Embryonic facial prominence (tissue), 1 donor: ENCODE data around the gene FITM2.
"Not testable (repeated sequence)": the region's sequence is repeated elsewhere in the genome, so short reads cannot be mapped to it uniquely, and the experiment has no call there.

Source experiments
- DNase-seq: peaks from one replicate; pipeline ENCODE4 v3.0.0-alpha.2; 2016; ENCODE audit errors: extremely low spot score

The FITM2 gene, protein sequence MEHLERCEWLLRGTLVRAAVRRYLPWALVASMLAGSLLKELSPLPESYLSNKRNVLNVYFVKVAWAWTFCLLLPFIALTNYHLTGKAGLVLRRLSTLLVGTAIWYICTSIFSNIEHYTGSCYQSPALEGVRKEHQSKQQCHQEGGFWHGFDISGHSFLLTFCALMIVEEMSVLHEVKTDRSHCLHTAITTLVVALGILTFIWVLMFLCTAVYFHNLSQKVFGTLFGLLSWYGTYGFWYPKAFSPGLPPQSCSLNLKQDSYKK

GRCh38 chr20:44310664-44311639 is at the start of gene FITM2:
Gene FITM2 (minus strand): TSS chr20:44311202. CDS start chr20:44311148, 54 bp downstream.
- peak; percentile 89 for DNase-seq

DNA sequence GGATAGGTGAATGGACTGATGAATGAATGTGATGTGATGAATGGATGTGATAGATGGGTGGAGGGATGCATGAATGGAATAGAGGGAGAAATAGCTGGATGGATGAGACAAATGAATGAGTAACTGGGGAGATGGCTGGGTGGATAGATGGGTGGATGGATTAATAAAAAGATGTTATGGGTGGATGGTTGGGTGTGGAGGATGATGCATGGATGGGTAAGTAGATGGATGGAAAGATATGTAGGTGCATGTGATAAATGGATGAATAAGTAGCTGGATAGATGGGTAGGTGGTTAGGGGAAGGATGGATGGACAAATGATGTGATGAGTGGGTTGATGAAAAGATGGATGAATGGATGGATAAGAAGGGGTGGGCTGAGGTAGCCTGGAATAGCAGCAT is 49.2 kb upstream of the FITM2 start:
- DNase-seq: no peak

DNA sequence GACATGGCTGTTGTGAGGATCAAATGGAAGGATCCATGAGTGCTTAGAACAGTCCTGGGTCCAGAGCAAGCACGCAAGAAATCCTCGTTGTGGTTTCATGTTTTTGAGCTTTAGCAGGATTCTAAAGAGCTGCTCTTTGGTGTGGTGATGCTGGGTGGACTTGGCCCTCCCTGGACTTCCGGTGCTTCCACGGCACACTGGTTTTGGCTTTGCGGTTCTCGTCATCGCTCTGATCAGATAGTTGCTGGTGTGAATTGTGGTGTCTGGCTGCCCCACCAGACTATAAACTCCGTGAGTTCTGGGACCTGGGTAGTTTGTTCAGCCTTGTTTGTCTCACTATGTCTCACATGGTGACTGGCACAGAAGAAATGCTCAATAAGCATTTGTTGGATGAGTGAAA is 47.8 kb upstream of the FITM2 start:
- DNase-seq: no peak

DNA sequence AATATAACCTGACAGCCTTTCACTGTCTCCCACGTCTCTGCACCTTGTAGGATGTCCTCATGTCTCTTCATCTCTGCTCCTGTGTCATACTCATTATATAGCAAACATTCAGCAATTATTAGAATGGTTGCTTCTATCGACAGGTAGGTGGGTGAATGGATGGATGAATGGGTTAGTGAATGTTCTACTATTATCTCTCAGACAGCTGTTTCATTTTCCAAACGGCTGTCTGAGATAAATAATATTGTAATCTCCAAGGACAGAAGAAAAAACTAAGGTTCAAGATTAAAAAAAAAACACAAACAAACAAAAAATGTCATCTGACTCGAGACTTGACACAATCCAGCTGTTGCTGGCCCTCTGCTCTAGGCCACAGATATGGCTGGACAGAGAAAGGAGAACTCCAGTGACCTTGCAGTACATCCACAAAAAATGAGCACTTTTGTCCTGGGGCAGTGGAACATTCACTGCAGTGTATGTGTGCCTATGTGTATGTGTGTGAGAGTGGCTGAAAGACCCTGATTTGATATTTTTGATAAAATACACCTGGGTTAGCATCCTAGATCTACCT is 46.6 kb upstream of the FITM2 start:
- no peak for DNase-seq

GRCh38 chr20:44357020-44357419 is 46.0 kb upstream of the FITM2 start:
- DNase-seq: no peak

DNA sequence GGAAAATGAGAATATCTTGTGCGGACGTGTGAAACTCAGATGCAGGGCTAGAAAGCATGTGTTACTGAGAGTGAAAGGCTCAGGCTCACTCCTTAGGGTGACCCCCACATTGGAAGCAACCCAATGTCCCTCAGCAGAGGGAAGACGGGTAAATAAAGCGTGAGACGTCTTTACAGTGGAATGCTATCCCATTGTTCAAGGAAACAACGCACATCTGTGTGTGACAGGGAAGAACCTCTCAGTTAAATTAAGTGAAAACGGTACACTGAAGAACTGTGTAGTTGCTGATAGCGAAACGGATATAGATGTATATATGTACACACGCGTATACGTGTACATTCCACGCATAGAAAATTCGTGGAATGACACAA is 45.3 kb upstream of the FITM2 start:
- DNase-seq: no peak

GRCh38 chr20:44355498-44356352 is 44.7 kb upstream of the FITM2 start, which contains the start of gene HNF4A:
Gene HNF4A (plus strand): TSS chr20:44355699. CDS start chr20:44355805, 106 bp downstream.
- no peak for DNase-seq

GRCh38 chr20:44354979-44355497 is 44.0 kb upstream of the FITM2 start:
- DNase-seq: no peak

GRCh38 chr20:44350567-44350966 is 39.6 kb upstream of the FITM2 start:
- no peak for DNase-seq

DNA sequence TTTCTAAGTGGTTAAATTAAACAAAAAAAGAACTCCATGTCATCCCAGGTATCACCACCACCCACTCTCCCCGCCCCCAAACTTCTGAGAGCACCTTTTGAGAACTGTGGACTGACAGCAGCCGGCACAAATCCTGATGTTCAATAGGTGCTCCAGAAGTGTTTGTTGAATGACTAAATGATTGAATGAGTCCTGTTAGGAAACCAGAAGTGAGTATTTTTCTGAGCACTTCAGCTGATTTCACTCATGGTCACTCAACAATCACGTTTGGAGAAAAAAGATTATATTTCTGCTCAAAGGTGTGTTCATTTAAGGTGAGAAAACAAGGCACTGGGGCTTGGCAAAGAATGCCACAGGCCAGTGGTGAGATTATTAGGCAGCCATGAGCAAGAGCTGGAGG is 38.3 kb upstream of the FITM2 start:
- no peak for DNase-seq

DNA sequence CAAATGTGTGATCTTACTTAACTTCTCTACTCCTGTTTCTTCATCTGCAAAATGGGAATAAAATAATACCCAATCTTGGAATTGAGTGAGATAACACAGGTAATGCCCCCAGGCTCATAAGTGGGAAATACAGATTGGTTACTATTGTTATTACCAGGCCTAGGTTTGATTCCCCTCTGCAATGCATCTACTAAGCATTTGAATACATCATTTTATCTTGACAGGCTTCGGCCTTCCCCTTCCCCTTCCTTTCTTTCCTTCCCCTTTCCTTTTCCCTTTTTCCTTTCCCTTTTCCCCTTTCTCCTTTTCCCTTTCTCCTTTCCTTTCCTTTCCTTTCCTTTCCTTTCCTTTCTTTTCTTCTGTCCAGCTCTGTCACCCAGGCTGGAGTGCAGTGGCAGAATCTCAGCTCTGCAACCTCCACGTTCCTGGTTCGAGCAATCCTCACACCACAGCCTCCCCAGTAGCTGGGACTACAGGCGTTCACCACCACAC is 37.2 kb upstream of the FITM2 start:
- DNase-seq: no peak

DNA sequence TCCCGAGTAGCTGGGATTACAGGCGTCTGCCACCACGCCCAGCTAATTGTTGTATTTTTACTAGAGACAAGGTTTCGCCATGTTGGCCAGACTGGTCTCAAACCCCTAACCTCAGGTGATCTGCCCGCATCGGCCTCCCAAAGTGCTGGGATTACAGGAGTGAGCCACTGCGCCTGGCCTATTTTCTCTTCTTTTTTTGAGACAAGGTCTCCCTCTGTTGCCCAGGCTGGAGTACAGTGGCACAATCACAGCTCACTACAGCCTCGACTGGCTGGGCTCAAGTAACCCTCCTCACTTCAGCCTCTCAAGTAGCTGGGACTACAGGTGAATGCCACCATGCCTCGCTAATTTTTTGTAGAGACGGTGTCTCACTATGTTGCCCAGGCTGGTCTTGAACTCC is 34.9 kb upstream of the FITM2 start:
- DNase-seq: not testable (repeated sequence)

DNA sequence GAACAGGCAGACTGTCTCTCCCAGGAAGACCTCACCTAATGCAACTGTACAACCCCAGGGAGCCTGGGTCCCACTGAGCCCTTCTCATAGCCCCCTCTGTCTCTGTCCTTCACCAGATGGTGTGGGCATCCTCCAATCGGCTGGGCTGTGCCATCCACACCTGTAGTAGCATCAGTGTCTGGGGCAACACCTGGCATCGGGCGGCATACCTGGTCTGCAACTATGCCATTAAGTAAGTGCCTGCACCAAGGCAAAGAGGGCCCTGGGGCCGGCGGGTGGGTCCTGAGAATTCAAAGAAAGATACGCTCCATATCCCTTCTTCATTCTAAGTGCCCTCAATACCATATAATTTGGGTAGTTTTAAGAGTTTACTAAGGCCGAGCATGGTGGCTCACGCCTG is 34.1 kb upstream of the FITM2 start:
- no peak for DNase-seq

GRCh38 chr20:44344723-44345122 is 33.7 kb upstream of the FITM2 start:
- DNase-seq: no peak

DNA sequence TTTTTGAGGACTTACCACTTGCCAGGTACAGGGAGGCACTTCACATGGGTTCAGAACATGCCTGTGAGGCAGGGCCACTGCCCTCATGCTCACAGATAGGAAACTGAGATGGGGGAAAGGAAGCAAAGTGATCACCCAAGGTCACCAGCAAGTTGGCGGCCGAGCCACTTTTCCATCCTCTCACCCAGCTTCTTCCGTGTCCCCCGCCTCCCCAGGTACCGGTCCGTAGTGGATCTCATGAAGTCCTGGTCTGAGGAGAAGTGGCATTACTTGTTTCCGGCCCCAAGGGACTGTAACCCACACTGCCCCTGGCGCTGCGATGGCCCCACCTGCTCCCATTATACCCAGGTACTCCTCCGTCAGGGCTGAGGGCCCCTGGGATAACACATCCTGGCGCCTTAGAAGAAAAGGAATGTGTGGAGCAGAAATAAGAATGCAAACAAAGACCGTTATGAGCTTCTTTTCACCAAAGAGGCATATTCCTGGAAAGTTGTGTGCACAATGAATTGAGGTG is 32.2 kb upstream of the FITM2 start:
- no peak for DNase-seq

DNA sequence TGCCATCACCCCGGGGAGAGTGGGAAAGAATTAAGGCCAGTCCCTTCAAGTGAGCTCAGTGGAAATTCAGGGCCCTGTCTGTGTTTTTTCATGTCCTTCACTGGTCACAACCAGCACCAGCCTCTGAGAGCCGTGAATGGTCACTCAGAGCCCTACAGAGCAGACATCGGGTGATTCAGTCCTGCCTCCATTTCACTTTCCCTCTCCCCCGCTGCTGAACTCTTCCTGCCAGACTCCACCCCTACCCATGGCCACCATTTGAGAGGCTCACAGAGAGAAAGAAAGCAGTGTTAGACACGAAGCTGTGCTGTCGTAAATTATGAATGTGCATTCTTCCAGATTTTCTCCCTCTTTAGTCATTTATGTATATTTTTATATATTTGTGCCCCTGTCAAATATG is 31.2 kb upstream of the FITM2 start:
- no peak for DNase-seq

GRCh38 chr20:44336725-44337380 is 25.9 kb upstream of the FITM2 start, which contains the start of gene R3HDML:
Gene R3HDML (plus strand): TSS chr20:44337043. CDS start chr20:44337158, 115 bp downstream.
- no peak for DNase-seq

- DNase-seq: no peak
These were observed 25.1 kb upstream of the FITM2 start for GRCh38 chr20:44336086-44336485.

- DNase-seq: no peak
These were observed 24.7 kb upstream of the FITM2 start for GRCh38 chr20:44335675-44336074.

DNA sequence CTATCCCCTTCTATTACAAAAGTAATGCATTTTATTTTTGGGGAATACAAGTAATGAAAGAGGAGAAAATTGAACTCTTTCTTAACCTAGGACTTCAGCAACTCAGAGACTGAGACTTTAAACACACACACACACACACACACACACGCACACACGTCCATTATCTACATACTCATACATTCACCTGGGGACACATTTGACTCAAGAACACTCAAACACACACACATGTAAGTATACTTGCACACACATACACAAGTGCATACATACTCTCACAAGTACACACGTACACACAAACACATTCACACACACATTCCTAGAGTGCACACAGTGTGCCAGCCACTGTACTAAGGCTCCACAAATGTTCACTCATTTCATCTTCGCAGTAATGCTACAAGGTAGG is 23.7 kb upstream of the FITM2 start:
- no peak for DNase-seq
